ENCODE results near the gene AGA.

AGA gene

GRCh38 chr4:177400030-177400429, 42.2 kb downstream of the AGA start:
- Histone ChIP-seq H3K4me1 (no peaks in the 10 kb centered on the region), H3K4me3 (ENCODE audit: low read depth, low read length) (no peak overlapping the region), H3K27me3 (no peaks in the 10 kb centered on the region), H3K9me3 (no peaks in the 10 kb centered on the region), H3K36me3 (no peaks in the 10 kb centered on the region)
- no peak for TF ChIP-seq CTCF (IDR thresholded peaks at IDR 0.05; ENCODE audit: low read depth, low read length)
- no peak for DNase-seq

- no peaks in the 10 kb centered on the region for H3K36me3 ChIP-seq
- no peaks in the 10 kb centered on the region for H3K9me3 ChIP-seq
- H3K4me1 ChIP-seq = no peaks in the 10 kb centered on the region
- H3K4me3 ChIP-seq (ENCODE audit: low read depth, low read length) = no peak overlapping the region
- no peak for TF ChIP-seq CTCF (IDR thresholded peaks at IDR 0.05; ENCODE audit: low read depth, low read length)
- no peak for DNase-seq
- H3K27me3 ChIP-seq = no peaks in the 10 kb centered on the region
These were observed 45.9 kb downstream of the AGA start for GRCh38 chr4:177396352-177396751.

- TF ChIP-seq CTCF (IDR thresholded peaks at IDR 0.05; ENCODE audit: low read depth, low read length) = no peak
- DNase-seq = no peak
- Histone ChIP-seq H3K4me1 (no peaks in the 10 kb centered on the region), H3K27me3 (no peaks in the 10 kb centered on the region), H3K9me3 (no peaks in the 10 kb centered on the region), H3K4me3 (ENCODE audit: low read depth, low read length) (no peak overlapping the region), H3K36me3 (no peaks in the 10 kb centered on the region)
These were observed 49.0 kb downstream of the AGA start for GRCh38 chr4:177393236-177393635.

GRCh38 chr4:177391953-177392352, 50.3 kb downstream of the AGA start:
- DNase-seq = no peak
- no peaks in the 10 kb centered on the region for H3K4me1 ChIP-seq
- no peak overlapping the region for H3K4me3 ChIP-seq (ENCODE audit: low read depth, low read length)
- H3K36me3 ChIP-seq = no peaks in the 10 kb centered on the region
- no peaks in the 10 kb centered on the region for H3K9me3 ChIP-seq
- no peak for TF ChIP-seq CTCF (IDR thresholded peaks at IDR 0.05; ENCODE audit: low read depth, low read length)
- no peaks in the 10 kb centered on the region for H3K27me3 ChIP-seq

- Histone ChIP-seq H3K4me3 (ENCODE audit: low read depth, low read length) (no peak overlapping the region), H3K36me3 (no peaks in the 10 kb centered on the region), H3K4me1 (no peaks in the 10 kb centered on the region), H3K9me3 (no peaks in the 10 kb centered on the region), H3K27me3 (no peaks in the 10 kb centered on the region)
- TF ChIP-seq CTCF (IDR thresholded peaks at IDR 0.05; ENCODE audit: low read depth, low read length) = no peak
- no peak for DNase-seq
These were observed 51.0 kb downstream of the AGA start for GRCh38 chr4:177391287-177391686.

GRCh38 chr4:177386278-177386815, 55.9 kb downstream of the AGA start:
- Histone ChIP-seq H3K27me3 (no peaks in the 10 kb centered on the region), H3K4me3 (ENCODE audit: low read depth, low read length) (no peak overlapping the region), H3K4me1 (no peaks in the 10 kb centered on the region), H3K9me3 (no peaks in the 10 kb centered on the region), H3K36me3 (no peaks in the 10 kb centered on the region)
- no peak for DNase-seq
- no peak for TF ChIP-seq CTCF (IDR thresholded peaks at IDR 0.05; ENCODE audit: low read depth, low read length)

Measured in BE2C (cell line).